Testis (tissue), 2 donors: Measurements from ENCODE around the gene ZBTB20.

ENCODE experiments used
- POLR2A ChIP-seq: fragments of 450-650 bp; IDR thresholded peaks from one replicate; pipeline ENCODE4 v1.6.1; 2017; ENCODE audit warnings: antibody characterized with exemption, mild to moderate bottlenecking, moderate library complexity
- TF ChIP-seq, protein P1 (sequence below), 3 experiments: fragments of 450-650 bp in 2 of 3; fragments of 200-600 bp in 1 of 3; sonication (generic) in 1 of 3; IDR thresholded peaks; one replicate each; pipeline ENCODE4 v1.5.1; 2016 to 2019; ENCODE audit warnings: antibody characterized with exemption in 3 of 3, mild to moderate bottlenecking in 2 of 3, moderate library complexity in 1 of 3

- TF ChIP-seq, protein P1, sequence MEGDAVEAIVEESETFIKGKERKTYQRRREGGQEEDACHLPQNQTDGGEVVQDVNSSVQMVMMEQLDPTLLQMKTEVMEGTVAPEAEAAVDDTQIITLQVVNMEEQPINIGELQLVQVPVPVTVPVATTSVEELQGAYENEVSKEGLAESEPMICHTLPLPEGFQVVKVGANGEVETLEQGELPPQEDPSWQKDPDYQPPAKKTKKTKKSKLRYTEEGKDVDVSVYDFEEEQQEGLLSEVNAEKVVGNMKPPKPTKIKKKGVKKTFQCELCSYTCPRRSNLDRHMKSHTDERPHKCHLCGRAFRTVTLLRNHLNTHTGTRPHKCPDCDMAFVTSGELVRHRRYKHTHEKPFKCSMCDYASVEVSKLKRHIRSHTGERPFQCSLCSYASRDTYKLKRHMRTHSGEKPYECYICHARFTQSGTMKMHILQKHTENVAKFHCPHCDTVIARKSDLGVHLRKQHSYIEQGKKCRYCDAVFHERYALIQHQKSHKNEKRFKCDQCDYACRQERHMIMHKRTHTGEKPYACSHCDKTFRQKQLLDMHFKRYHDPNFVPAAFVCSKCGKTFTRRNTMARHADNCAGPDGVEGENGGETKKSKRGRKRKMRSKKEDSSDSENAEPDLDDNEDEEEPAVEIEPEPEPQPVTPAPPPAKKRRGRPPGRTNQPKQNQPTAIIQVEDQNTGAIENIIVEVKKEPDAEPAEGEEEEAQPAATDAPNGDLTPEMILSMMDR (IDR thresholded peaks at IDR 0.05) = no peak
- TF ChIP-seq POLR2A = no peak
These were observed 435.7 kb downstream of the ZBTB20 start for GRCh38 chr3:114711321-114711886.
